Measurements from ENCODE around the gene ERBB2. TPM values are rescaled to one million over a fixed set of nuclear protein-coding genes. Genes with fewer than 3 reads are reported as not detected.

The ERBB2 gene
- total and polyA plus RNA-seq, 2 of the 8 experiments (the other 6 are each of a cell fraction or from before 2014, with no cell fraction given), result 183 to 394 TPM

DNA sequence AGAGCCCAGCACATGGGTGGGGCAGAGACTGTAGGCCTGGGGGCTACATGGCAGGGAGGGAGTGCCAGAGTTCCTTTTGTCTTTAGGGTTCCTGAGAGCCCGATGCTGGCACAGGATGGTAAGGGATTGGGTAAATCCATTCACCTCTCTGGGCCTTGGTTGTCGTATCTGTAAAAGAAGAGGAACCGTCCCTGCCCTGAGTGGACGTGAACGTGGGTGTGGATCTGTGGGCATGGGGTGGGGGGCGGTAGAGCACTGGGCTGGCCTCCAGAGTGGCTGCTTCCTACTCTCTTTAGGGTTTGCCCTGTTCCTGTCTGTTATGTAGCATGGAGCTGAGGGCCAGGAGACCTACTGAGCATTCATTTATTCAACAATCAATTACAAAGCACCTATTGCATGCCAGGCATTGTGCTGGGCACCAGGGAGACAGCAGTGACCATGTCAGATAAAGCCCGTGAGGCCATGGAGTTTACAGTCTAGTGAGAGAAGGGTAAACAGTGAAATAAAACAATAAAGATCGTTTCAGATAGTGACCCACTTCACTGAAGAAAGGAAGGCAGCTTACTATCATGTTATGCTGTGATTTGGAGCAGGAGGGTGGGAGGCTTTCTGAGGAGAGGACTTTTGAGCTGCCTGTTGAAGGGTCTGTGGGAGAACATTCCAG lies 47.8 kb upstream of the ERBB2 start (continued):
- TF ChIP-seq CTCF (IDR thresholded peaks at IDR 0.05; ENCODE audit: control extremely low read depth in 1 of 3, insufficient read depth in 1 of 3, low read depth in 1 of 3, low read length in 3 of 3), result no peak
- TF ChIP-seq, protein P1, sequence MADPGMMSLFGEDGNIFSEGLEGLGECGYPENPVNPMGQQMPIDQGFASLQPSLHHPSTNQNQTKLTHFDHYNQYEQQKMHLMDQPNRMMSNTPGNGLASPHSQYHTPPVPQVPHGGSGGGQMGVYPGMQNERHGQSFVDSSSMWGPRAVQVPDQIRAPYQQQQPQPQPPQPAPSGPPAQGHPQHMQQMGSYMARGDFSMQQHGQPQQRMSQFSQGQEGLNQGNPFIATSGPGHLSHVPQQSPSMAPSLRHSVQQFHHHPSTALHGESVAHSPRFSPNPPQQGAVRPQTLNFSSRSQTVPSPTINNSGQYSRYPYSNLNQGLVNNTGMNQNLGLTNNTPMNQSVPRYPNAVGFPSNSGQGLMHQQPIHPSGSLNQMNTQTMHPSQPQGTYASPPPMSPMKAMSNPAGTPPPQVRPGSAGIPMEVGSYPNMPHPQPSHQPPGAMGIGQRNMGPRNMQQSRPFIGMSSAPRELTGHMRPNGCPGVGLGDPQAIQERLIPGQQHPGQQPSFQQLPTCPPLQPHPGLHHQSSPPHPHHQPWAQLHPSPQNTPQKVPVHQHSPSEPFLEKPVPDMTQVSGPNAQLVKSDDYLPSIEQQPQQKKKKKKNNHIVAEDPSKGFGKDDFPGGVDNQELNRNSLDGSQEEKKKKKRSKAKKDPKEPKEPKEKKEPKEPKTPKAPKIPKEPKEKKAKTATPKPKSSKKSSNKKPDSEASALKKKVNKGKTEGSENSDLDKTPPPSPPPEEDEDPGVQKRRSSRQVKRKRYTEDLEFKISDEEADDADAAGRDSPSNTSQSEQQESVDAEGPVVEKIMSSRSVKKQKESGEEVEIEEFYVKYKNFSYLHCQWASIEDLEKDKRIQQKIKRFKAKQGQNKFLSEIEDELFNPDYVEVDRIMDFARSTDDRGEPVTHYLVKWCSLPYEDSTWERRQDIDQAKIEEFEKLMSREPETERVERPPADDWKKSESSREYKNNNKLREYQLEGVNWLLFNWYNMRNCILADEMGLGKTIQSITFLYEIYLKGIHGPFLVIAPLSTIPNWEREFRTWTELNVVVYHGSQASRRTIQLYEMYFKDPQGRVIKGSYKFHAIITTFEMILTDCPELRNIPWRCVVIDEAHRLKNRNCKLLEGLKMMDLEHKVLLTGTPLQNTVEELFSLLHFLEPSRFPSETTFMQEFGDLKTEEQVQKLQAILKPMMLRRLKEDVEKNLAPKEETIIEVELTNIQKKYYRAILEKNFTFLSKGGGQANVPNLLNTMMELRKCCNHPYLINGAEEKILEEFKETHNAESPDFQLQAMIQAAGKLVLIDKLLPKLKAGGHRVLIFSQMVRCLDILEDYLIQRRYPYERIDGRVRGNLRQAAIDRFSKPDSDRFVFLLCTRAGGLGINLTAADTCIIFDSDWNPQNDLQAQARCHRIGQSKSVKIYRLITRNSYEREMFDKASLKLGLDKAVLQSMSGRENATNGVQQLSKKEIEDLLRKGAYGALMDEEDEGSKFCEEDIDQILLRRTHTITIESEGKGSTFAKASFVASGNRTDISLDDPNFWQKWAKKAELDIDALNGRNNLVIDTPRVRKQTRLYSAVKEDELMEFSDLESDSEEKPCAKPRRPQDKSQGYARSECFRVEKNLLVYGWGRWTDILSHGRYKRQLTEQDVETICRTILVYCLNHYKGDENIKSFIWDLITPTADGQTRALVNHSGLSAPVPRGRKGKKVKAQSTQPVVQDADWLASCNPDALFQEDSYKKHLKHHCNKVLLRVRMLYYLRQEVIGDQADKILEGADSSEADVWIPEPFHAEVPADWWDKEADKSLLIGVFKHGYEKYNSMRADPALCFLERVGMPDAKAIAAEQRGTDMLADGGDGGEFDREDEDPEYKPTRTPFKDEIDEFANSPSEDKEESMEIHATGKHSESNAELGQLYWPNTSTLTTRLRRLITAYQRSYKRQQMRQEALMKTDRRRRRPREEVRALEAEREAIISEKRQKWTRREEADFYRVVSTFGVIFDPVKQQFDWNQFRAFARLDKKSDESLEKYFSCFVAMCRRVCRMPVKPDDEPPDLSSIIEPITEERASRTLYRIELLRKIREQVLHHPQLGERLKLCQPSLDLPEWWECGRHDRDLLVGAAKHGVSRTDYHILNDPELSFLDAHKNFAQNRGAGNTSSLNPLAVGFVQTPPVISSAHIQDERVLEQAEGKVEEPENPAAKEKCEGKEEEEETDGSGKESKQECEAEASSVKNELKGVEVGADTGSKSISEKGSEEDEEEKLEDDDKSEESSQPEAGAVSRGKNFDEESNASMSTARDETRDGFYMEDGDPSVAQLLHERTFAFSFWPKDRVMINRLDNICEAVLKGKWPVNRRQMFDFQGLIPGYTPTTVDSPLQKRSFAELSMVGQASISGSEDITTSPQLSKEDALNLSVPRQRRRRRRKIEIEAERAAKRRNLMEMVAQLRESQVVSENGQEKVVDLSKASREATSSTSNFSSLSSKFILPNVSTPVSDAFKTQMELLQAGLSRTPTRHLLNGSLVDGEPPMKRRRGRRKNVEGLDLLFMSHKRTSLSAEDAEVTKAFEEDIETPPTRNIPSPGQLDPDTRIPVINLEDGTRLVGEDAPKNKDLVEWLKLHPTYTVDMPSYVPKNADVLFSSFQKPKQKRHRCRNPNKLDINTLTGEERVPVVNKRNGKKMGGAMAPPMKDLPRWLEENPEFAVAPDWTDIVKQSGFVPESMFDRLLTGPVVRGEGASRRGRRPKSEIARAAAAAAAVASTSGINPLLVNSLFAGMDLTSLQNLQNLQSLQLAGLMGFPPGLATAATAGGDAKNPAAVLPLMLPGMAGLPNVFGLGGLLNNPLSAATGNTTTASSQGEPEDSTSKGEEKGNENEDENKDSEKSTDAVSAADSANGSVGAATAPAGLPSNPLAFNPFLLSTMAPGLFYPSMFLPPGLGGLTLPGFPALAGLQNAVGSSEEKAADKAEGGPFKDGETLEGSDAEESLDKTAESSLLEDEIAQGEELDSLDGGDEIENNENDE (IDR thresholded peaks at IDR 0.05; ENCODE audit: insufficient replicate concordance, low read length), result no peak
- TF ChIP-seq BCL11A (IDR thresholded peaks at IDR 0.05; ENCODE audit: low read depth in 2 of 2, low read length in 2 of 2), result no peak
- TF ChIP-seq USF2 (IDR thresholded peaks at IDR 0.05; ENCODE audit: low read length), result no peak
- no peak for TF ChIP-seq SP2 (IDR thresholded peaks at IDR 0.05; ENCODE audit: low read length)
- TF ChIP-seq KDM1A (IDR thresholded peaks at IDR 0.05; ENCODE audit: borderline replicate concordance, low read length), result no peak
